Measurements from ENCODE around the gene AP2A2. TPM values are rescaled to one million over a fixed set of nuclear protein-coding genes. Genes with fewer than 3 reads are reported as not detected.

Gene AP2A2
- total and polyA plus RNA-seq, 2 donors (not counting 1 experiment from before 2014, with no cell fraction given): 53.1 to 57.0 TPM

- H2AFZ ChIP-seq (ENCODE audit: insufficient read depth, low read depth, low read length, poor library complexity, severe bottlenecking): no peak overlapping the region
- no peak overlapping the region for H3K4me3 ChIP-seq (ENCODE audit: control extremely low read depth in 1 of 5, extremely low read depth in 1 of 5, insufficient read depth in 1 of 5, low read depth in 2 of 5, low read length in 4 of 5)
- DNase-seq (no peak), ATAC-seq (ENCODE audit: low read depth) (no peak)
- no peak overlapping the region for H3K4me2 ChIP-seq (replicated peaks; ENCODE audit: low read depth, low read length, poor library complexity, severe bottlenecking)
- Mint-ChIP-seq H3K27ac (no peak overlapping the region), H3K4me3 (no peak overlapping the region), H3K4me1 (peaks cover 29% of the 10 kb centered on the region), H3K27me3 (no peaks in the 10 kb centered on the region), H3K9me3 (ENCODE audit: insufficient read depth) (no peaks in the 10 kb centered on the region)
- peaks cover 18% of the 10 kb centered on the region in 2 donors for H3K4me1 ChIP-seq (ENCODE audit: control insufficient read depth in 2 of 2, insufficient read depth in 2 of 2, low read length in 2 of 2)
- WGBS (ENCODE audit: insufficient coverage): 85% methylated on average over 10 of the region's 11 CpGs
- intact Hi-C loops (cut with micrococcal nuclease): no loop called here
- no peak for TF ChIP-seq CTCF (IDR thresholded peaks at IDR 0.05)
- no peak overlapping the region for H3K9ac ChIP-seq (ENCODE audit: low read length)
- H3K36me3 ChIP-seq (replicated peaks in 1 of 2; ENCODE audit: control extremely low read depth in 1 of 2, control insufficient read depth in 1 of 2, extremely low read depth in 1 of 2, insufficient read depth in 2 of 2, low read length in 1 of 2): peaks cover 0 to 23% of the 10 kb centered on the region in 2 experiments
- H3K27me3 ChIP-seq (replicated peaks in 1 of 4; ENCODE audit: control extremely low read depth in 1 of 4, control insufficient read depth in 3 of 4, insufficient read depth in 4 of 4, low read length in 3 of 4): no peaks in the 10 kb centered on the region
- ChIA-PET POLR2A (no interaction called here), CTCF (no interaction called here)
- peaks cover 36% of the 10 kb centered on the region for H3K79me2 ChIP-seq (ENCODE audit: control insufficient read depth, insufficient read depth, low read length)
- no peaks in the 10 kb centered on the region for H3K9me3 ChIP-seq (ENCODE audit: control extremely low read depth in 1 of 3, control insufficient read depth in 2 of 3, insufficient read depth in 1 of 3, low read length in 2 of 3)
- H4K20me1 ChIP-seq (ENCODE audit: control insufficient read depth, insufficient read depth, low read length, poor library complexity, severe bottlenecking): peaks cover 45% of the 10 kb centered on the region
- no peak overlapping the region for H3K27ac ChIP-seq (ENCODE audit: low read length in 2 of 2)
Measured at GRCh38 chr11:957212-957920, 31.7 kb downstream of the AP2A2 start.

GRCh38 chr11:958101-958500, 32.4 kb downstream of the AP2A2 start:
- DNase-seq (no peak), ATAC-seq (ENCODE audit: low read depth) (no peak)
- H3K36me3 ChIP-seq (replicated peaks in 1 of 2; ENCODE audit: control extremely low read depth in 1 of 2, control insufficient read depth in 1 of 2, extremely low read depth in 1 of 2, insufficient read depth in 2 of 2, low read length in 1 of 2): peaks cover 0 to 23% of the 10 kb centered on the region in 2 experiments
- ChIA-PET POLR2A (no interaction called here), CTCF (no interaction called here)
- no peaks in the 10 kb centered on the region for H3K9me3 ChIP-seq (ENCODE audit: control extremely low read depth in 1 of 3, control insufficient read depth in 2 of 3, insufficient read depth in 1 of 3, low read length in 2 of 3)
- TF ChIP-seq CTCF (IDR thresholded peaks at IDR 0.05) (no peak), EZH2 (IDR thresholded peaks at IDR 0.05; ENCODE audit: borderline replicate concordance, insufficient read depth, low read depth, low read length, poor library complexity, severe bottlenecking) (no peak)
- peaks cover 32% of the 10 kb centered on the region for H3K79me2 ChIP-seq (ENCODE audit: control insufficient read depth, insufficient read depth, low read length)
- no peak overlapping the region for H2AFZ ChIP-seq (ENCODE audit: insufficient read depth, low read depth, low read length, poor library complexity, severe bottlenecking)
- H3K9me3 Mint-ChIP-seq (ENCODE audit: insufficient read depth): no peaks in the 10 kb centered on the region
- intact Hi-C loops (cut with micrococcal nuclease): no loop called here
- H3K4me3 Mint-ChIP-seq: no peak overlapping the region
- no peak overlapping the region for H3K27ac Mint-ChIP-seq
- peaks cover 24% of the 10 kb centered on the region for H3K4me1 Mint-ChIP-seq
- no peaks in the 10 kb centered on the region for H3K27me3 Mint-ChIP-seq
- H3K27me3 ChIP-seq (replicated peaks in 1 of 4; ENCODE audit: control extremely low read depth in 1 of 4, control insufficient read depth in 3 of 4, insufficient read depth in 4 of 4, low read length in 3 of 4): no peaks in the 10 kb centered on the region
- no peak overlapping the region for H3K27ac ChIP-seq (ENCODE audit: low read length in 2 of 2)
- no peak overlapping the region for H3K9ac ChIP-seq (ENCODE audit: low read length)
- WGBS (ENCODE audit: insufficient coverage): 96% methylated on average over 5 of the region's 7 CpGs
- no peak overlapping the region for H3K4me2 ChIP-seq (replicated peaks; ENCODE audit: low read depth, low read length, poor library complexity, severe bottlenecking)
- H4K20me1 ChIP-seq (ENCODE audit: control insufficient read depth, insufficient read depth, low read length, poor library complexity, severe bottlenecking): peaks cover 38% of the 10 kb centered on the region
- no peak overlapping the region for H3K4me3 ChIP-seq (ENCODE audit: control extremely low read depth in 1 of 5, extremely low read depth in 1 of 5, insufficient read depth in 1 of 5, low read depth in 2 of 5, low read length in 4 of 5)
- peaks cover 18% of the 10 kb centered on the region in 2 donors for H3K4me1 ChIP-seq (ENCODE audit: control insufficient read depth in 2 of 2, insufficient read depth in 2 of 2, low read length in 2 of 2)

Measured in B cell (primary cell).